CD14-positive monocyte (primary cell): Measurements from ENCODE around the gene IL9. TPM values are rescaled to one million over a fixed set of nuclear protein-coding genes. Genes with fewer than 3 reads are reported as not detected.

Source experiments
- DNase-seq, 3 donors: peaks; one replicate each; pipeline ENCODE4 v3.0.0-alpha.2; 2011 to 2022
- H2AFZ ChIP-seq: 2 replicates; pipeline ENCODE4 v1.6.0; 2012; ENCODE audit warnings: mild to moderate bottlenecking, low read depth, low read length, inconsistent platforms; ENCODE audit not compliant: insufficient read depth, poor library complexity, severe bottlenecking
- H3K27ac ChIP-seq, 2 donors: 1 replicate in 1 of 2; 2 replicates in 1 of 2; pipeline ENCODE4 v1.5.1; 2012 to 2013; ENCODE audit warnings: low read length in 2 of 2, control low read depth in 1 of 2, inconsistent platforms in 1 of 2, low read depth in 1 of 2, mild to moderate bottlenecking in 1 of 2
- H3K27me3 ChIP-seq, 2 donors: one replicate each; pipeline versions ENCODE4 v1.6.0 to v1.6.1; 2011 to 2013; ENCODE audit warnings: low read length in 2 of 2; ENCODE audit not compliant: control insufficient read depth in 2 of 2, insufficient read depth in 2 of 2
- H3K36me3 ChIP-seq, 2 donors: replicated peaks in 1 of 2; 1 replicate in 1 of 2; 2 replicates in 1 of 2; pipeline versions ENCODE4 v1.5.1 to v1.6.1; 2012 to 2013; ENCODE audit warnings: low read length in 2 of 2, control low read depth in 1 of 2, inconsistent platforms in 1 of 2, mild to moderate bottlenecking in 1 of 2; ENCODE audit not compliant: insufficient read depth in 2 of 2, control insufficient read depth in 1 of 2
- H3K4me1 ChIP-seq, 2 donors: 1 replicate in 1 of 2; 2 replicates in 1 of 2; pipeline versions ENCODE4 v1.5.1 to v1.6.1; 2012 to 2013; ENCODE audit warnings: low read length in 2 of 2, control low read depth in 1 of 2, inconsistent platforms in 1 of 2, mild to moderate bottlenecking in 1 of 2, moderate library complexity in 1 of 2; ENCODE audit not compliant: insufficient read depth in 2 of 2, control insufficient read depth in 1 of 2
- H3K4me2 ChIP-seq: replicated peaks from 2 replicates; pipeline ENCODE3; 2012; ENCODE audit warnings: low read length, moderate library complexity, mild to moderate bottlenecking; ENCODE audit not compliant: poor library complexity, severe bottlenecking; ENCODE audit errors: extremely low read depth
- H3K4me3 ChIP-seq, 3 experiments: fragments of 200-600 bp in 1 of 3; sonication (generic) in 1 of 3; replicated peaks in 1 of 3; 1 replicate in 2 of 3; 2 replicates in 1 of 3; pipeline ENCODE4 v1.5.1; 2011 to 2013; ENCODE audit warnings: low read length in 3 of 3, mild to moderate bottlenecking in 3 of 3, control low read depth in 2 of 3, low read depth in 2 of 3, inconsistent platforms in 1 of 3, moderate library complexity in 1 of 3
- H3K79me2 ChIP-seq: 2 replicates; pipeline ENCODE4 v1.6.0; 2012; ENCODE audit warnings: mild to moderate bottlenecking, control low read depth, inconsistent platforms, low read length, moderate library complexity; ENCODE audit not compliant: insufficient read depth
- H3K9ac ChIP-seq: 2 replicates; pipeline ENCODE4 v1.6.0; 2017; ENCODE audit warnings: low read length, mild to moderate bottlenecking; ENCODE audit not compliant: insufficient read depth, poor library complexity, severe bottlenecking
- H3K9me3 ChIP-seq, 2 donors: replicated peaks in 1 of 2; 1 replicate in 1 of 2; 2 replicates in 1 of 2; pipeline versions ENCODE4 v1.5.1 to v1.6.1; 2012 to 2013; ENCODE audit warnings: low read length in 2 of 2, control low read depth in 1 of 2; ENCODE audit not compliant: control insufficient read depth in 1 of 2, insufficient read depth in 1 of 2
- H4K20me1 ChIP-seq: 2 replicates; pipeline ENCODE4 v1.6.0; 2012; ENCODE audit warnings: mild to moderate bottlenecking, low read length, control low read depth, moderate library complexity; ENCODE audit not compliant: insufficient read depth
- H3K27ac Mint-ChIP-seq, 7 donors: one replicate each; pipeline ENCODE4 v1.8.0; 2020; ENCODE audit warnings: mild to moderate bottlenecking in 7 of 7, mixed read lengths in 7 of 7, moderate library complexity in 6 of 7, inconsistent platforms in 2 of 7
- H3K27me3 Mint-ChIP-seq, 3 donors: one replicate each; pipeline ENCODE4 v1.8.0; 2021 to 2022; ENCODE audit warnings: low read depth in 3 of 3, mild to moderate bottlenecking in 3 of 3, mixed read lengths in 3 of 3, moderate library complexity in 3 of 3, inconsistent platforms in 1 of 3
- H3K36me3 Mint-ChIP-seq, 2 donors: one replicate each; pipeline ENCODE4 v1.8.0; 2020; ENCODE audit warnings: mixed read lengths in 2 of 2, inconsistent platforms in 1 of 2, mild to moderate bottlenecking in 1 of 2
- H3K4me1 Mint-ChIP-seq: one replicate; pipeline ENCODE4 v1.8.0; 2020; ENCODE audit warnings: mild to moderate bottlenecking, mixed read lengths
- H3K4me3 Mint-ChIP-seq, 2 donors: one replicate each; pipeline ENCODE4 v1.8.0; 2020; ENCODE audit warnings: mild to moderate bottlenecking in 2 of 2, mixed read lengths in 2 of 2, moderate library complexity in 1 of 2
- H3K9me3 Mint-ChIP-seq, 7 donors: one replicate each; pipeline ENCODE4 v1.8.0; 2020 to 2022; ENCODE audit warnings: mixed read lengths in 7 of 7, mild to moderate bottlenecking in 6 of 7, moderate library complexity in 6 of 7, inconsistent platforms in 2 of 7
- CTCF ChIP-seq: fragments of 200-600 bp; IDR thresholded peaks from one replicate; pipeline ENCODE4 v1.8.0; 2022; ENCODE audit warnings: antibody characterized with exemption, mild to moderate bottlenecking
- WGBS: methylation state at CpG from one replicate; pipeline ENCODE4 v1.1.5; 2013; ENCODE audit warnings: missing lambda C conversion rate; ENCODE audit not compliant: insufficient coverage; 5-methylcytosine and 5-hydroxymethylcytosine counted together
- intact Hi-C, 2 donors: fragments of 100-400 bp; cut with micrococcal nuclease; formaldehyde crosslinking; loops; one replicate each; pipeline versions ENCODE4 v1.15.0 to v1.15.1; 2023
- polyA plus RNA-seq, 3 donors: library from polyadenylated mRNA; depleted of rRNA in 1 of 3; unstranded in 2 of 3; stranded (reverse) in 1 of 3; fragments of 300-500 nt in 2 of 3; fragments of >200 nt in 1 of 3; fragmentation: Illumina TruSeq in 2 of 3; gene quantifications; 1 replicate in 2 of 3; 2 replicates in 1 of 3; pipeline ENCODE4 v1.2.3, GENCODE V29; 2012 to 2021

The IL9 gene
- polyA plus RNA-seq, 3 donors, result not detected

GRCh38 chr5:135880801-135881200 lies 14.8 kb downstream of the IL9 start:
- Histone ChIP-seq H3K9me3 (no peaks in the 10 kb centered on the region), H3K4me3 (no peak overlapping the region), H3K27me3 (peaks cover 0 to 6% of the 10 kb centered on the region in 2 donors), H3K27ac (no peak overlapping the region), H3K9ac (no peak overlapping the region), H2AFZ (no peak overlapping the region), H3K36me3 (no peaks in the 10 kb centered on the region), H3K4me2 (no peak overlapping the region), H4K20me1 (no peaks in the 10 kb centered on the region), H3K79me2 (no peaks in the 10 kb centered on the region), H3K4me1 (no peaks in the 10 kb centered on the region)
- WGBS, result 92% methylated on average over 7 of the region's 7 CpGs
- Mint-ChIP-seq H3K4me1 (peaks cover 2% of the 10 kb centered on the region), H3K4me3 (no peak overlapping the region), H3K27ac (no peak overlapping the region), H3K36me3 (no peaks in the 10 kb centered on the region), H3K9me3 (no peaks in the 10 kb centered on the region), H3K27me3 (peaks cover 10 to 26% (median 15%) of the 10 kb centered on the region in 3 donors)
- no peak for DNase-seq
- no peak for TF ChIP-seq CTCF
- intact Hi-C loops, result no loop called here

- no peak overlapping the region for H3K9ac ChIP-seq
- intact Hi-C loops, result no loop called here
- no peak overlapping the region for H3K4me2 ChIP-seq
- no peaks in the 10 kb centered on the region for H3K36me3 Mint-ChIP-seq
- no peaks in the 10 kb centered on the region for H4K20me1 ChIP-seq
- peaks cover 2% of the 10 kb centered on the region for H3K4me1 Mint-ChIP-seq
- H3K4me3 Mint-ChIP-seq, result no peak overlapping the region
- no peaks in the 10 kb centered on the region for H3K36me3 ChIP-seq
- H3K27me3 ChIP-seq, result peaks cover 0 to 3% of the 10 kb centered on the region in 2 donors
- 27% methylated on average over 1 of the region's 3 CpGs for WGBS
- no peak overlapping the region for H2AFZ ChIP-seq
- no peaks in the 10 kb centered on the region for H3K9me3 Mint-ChIP-seq
- no peak overlapping the region for H3K27ac ChIP-seq
- no peak for DNase-seq
- no peak for TF ChIP-seq CTCF
- no peak overlapping the region for H3K27ac Mint-ChIP-seq
- H3K4me1 ChIP-seq, result no peaks in the 10 kb centered on the region
- peaks cover 7 to 22% (median 15%) of the 10 kb centered on the region in 3 donors for H3K27me3 Mint-ChIP-seq
- H3K9me3 ChIP-seq, result no peaks in the 10 kb centered on the region
- H3K79me2 ChIP-seq, result no peaks in the 10 kb centered on the region
- no peak overlapping the region for H3K4me3 ChIP-seq
Observed at GRCh38 chr5:135880278-135880677, 15.4 kb downstream of the IL9 start.
